BE2C (cell line): ENCODE results near the gene PLAAT5.
A peak's percentile ranks its signal among the peaks of the same experiment; 100 is the strongest.

Source experiments
- DNase-seq: peaks from one replicate; pipeline ENCODE4 v3.0.0-alpha.2; 2020
- H3K27me3 ChIP-seq: fragments of 250-450 bp; sonication (Bioruptor Pico); 2 replicates; pipeline ENCODE4 v1.5.1; 2020; ENCODE audit warnings: mild to moderate bottlenecking
- H3K36me3 ChIP-seq: fragments of 250-450 bp; sonication (Bioruptor Pico); 2 replicates; pipeline ENCODE4 v1.5.1; 2020; ENCODE audit warnings: mild to moderate bottlenecking
- H3K4me1 ChIP-seq: fragments of 250-450 bp; sonication (Bioruptor Pico); 2 replicates; pipeline ENCODE4 v1.5.1; 2020
- H3K4me3 ChIP-seq: 2 replicates; pipeline ENCODE4 v1.5.1; 2011; ENCODE audit warnings: low read depth, low read length
- H3K9me3 ChIP-seq: fragments of 250-450 bp; sonication (Bioruptor Pico); 2 replicates; pipeline ENCODE4 v1.5.1; 2020
- TF ChIP-seq, protein P1 (sequence below): IDR thresholded peaks from 2 replicates; pipeline ENCODE4 v1.5.1; 2012; ENCODE audit warnings: mild to moderate bottlenecking, low read depth, low read length

Gene PLAAT5

DNA sequence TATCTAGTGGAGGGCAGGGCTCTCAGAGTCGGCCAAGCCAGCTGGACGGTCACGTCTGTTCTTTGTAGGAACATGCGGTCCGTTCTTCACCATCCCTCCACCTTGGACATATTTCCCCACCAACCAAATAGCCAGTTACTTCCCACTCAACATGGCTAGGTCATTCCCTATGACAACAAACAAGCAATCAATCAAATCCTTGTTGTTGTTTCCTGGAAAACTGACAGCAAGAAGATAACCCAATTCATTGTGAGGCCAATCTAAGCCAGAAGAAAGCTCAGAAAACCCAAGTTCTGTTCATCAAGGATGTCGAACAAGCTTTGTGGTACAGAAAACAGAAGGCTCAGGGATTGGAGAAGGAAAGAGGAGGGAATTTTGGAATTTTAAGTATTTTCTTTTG lies 10.9 kb downstream of the PLAAT5 start:
- H3K9me3 ChIP-seq: no peaks in the 10 kb centered on the region
- H3K4me1 ChIP-seq: no peaks in the 10 kb centered on the region
- no peak for DNase-seq
- TF ChIP-seq, protein P1, sequence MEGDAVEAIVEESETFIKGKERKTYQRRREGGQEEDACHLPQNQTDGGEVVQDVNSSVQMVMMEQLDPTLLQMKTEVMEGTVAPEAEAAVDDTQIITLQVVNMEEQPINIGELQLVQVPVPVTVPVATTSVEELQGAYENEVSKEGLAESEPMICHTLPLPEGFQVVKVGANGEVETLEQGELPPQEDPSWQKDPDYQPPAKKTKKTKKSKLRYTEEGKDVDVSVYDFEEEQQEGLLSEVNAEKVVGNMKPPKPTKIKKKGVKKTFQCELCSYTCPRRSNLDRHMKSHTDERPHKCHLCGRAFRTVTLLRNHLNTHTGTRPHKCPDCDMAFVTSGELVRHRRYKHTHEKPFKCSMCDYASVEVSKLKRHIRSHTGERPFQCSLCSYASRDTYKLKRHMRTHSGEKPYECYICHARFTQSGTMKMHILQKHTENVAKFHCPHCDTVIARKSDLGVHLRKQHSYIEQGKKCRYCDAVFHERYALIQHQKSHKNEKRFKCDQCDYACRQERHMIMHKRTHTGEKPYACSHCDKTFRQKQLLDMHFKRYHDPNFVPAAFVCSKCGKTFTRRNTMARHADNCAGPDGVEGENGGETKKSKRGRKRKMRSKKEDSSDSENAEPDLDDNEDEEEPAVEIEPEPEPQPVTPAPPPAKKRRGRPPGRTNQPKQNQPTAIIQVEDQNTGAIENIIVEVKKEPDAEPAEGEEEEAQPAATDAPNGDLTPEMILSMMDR: no peak
- no peak overlapping the region for H3K4me3 ChIP-seq
- no peaks in the 10 kb centered on the region for H3K27me3 ChIP-seq
- no peaks in the 10 kb centered on the region for H3K36me3 ChIP-seq

DNA sequence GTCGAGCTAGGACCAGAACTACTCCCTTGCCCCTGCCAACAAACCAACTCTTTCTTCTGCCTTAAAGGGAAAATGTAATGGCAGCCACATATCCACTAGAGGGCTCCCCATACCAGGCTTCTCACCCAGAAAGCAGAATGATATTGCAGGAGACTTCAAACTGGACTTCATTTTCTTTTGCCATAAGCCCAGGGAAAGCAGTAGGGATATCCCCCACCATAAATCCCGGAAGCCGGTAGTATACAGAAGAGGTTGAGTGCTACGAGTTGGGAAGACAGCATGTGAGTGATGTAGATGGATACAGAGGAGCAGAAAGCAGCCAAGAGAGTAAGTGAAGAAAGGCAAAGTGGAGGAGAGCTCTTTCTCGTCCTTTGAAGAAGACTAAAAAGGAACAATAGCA lies 12.1 kb downstream of the PLAAT5 start:
- no peaks in the 10 kb centered on the region for H3K4me1 ChIP-seq
- H3K9me3 ChIP-seq: no peaks in the 10 kb centered on the region
- TF ChIP-seq, protein P1: peak; percentile 77
- DNase-seq: peak; percentile 16
- no peaks in the 10 kb centered on the region for H3K36me3 ChIP-seq
- H3K27me3 ChIP-seq: no peaks in the 10 kb centered on the region
- H3K4me3 ChIP-seq: no peak overlapping the region

DNA sequence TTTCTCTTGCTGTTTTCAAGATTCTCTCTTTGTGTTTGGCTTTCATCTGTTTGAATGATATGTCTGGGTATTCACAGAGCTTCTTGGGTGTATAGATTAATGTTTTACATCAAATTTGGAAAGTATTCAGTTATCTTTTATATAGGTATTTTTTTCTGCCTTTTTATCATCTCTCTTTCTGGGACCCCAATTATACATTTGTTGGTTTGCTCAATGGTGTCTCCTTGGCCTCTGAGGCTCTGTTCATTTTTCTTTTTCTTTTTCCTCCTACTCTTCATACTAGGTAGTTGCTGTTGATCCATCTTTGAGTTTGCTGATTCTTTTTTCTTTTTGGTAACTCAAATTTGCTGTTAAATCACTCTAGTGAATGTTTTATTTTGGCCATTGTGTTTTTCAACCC lies 14.3 kb downstream of the PLAAT5 start:
- Histone ChIP-seq H3K27me3 (no peaks in the 10 kb centered on the region), H3K9me3 (no peaks in the 10 kb centered on the region), H3K36me3 (no peaks in the 10 kb centered on the region), H3K4me1 (no peaks in the 10 kb centered on the region), H3K4me3 (no peak overlapping the region)
- no peak for DNase-seq
- TF ChIP-seq, protein P1: no peak

DNA sequence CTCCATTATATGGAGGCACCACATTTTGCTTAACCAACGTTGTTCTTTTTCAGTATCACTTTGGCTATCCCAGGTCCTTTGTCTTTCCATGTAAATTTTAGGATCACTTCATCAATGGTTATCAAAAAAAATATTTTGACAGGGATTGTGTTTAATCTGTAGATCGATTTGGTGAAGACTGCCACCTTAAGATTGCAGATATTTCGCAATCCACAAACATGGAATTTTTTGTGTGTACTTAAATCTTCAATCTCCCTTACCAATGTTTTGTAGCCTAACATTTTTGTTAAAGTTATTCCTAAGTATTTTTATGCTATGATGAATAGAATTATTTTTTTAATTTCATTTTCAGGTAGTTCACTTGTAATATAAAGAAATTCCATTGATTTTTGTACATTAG lies 18.6 kb downstream of the PLAAT5 start:
- TF ChIP-seq, protein P1: no peak

DNA sequence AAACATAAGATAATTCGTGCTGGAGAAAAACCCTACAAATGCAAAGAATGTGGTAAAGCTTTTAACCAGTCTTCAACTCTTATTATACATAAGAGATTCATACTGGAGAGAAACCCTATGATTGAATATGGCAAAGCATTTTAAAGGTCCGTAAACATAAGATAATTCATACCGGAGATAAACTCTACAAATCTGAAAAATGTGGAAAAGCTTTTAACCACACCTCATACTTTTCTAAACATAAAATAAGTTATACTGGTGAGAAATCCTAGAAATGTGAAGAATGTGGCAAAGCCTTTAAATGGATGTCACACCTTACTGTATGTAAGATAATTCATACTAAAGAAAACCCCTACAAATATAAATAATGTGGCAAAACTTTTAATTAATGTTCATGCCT lies 20.7 kb downstream of the PLAAT5 start:
- Histone ChIP-seq H3K27me3 (no peaks in the 10 kb centered on the region), H3K36me3 (no peaks in the 10 kb centered on the region), H3K9me3 (no peaks in the 10 kb centered on the region), H3K4me1 (no peaks in the 10 kb centered on the region), H3K4me3 (no peak overlapping the region)
- DNase-seq: no peak
- TF ChIP-seq, protein P1: no peak

More for the DNA sequence above, 18.6 kb downstream of the PLAAT5 start:
- no peaks in the 10 kb centered on the region for H3K27me3 ChIP-seq
- H3K9me3 ChIP-seq: no peaks in the 10 kb centered on the region
- H3K4me1 ChIP-seq: no peaks in the 10 kb centered on the region
- no peak overlapping the region for H3K4me3 ChIP-seq
- H3K36me3 ChIP-seq: no peaks in the 10 kb centered on the region
- DNase-seq: no peak

DNA sequence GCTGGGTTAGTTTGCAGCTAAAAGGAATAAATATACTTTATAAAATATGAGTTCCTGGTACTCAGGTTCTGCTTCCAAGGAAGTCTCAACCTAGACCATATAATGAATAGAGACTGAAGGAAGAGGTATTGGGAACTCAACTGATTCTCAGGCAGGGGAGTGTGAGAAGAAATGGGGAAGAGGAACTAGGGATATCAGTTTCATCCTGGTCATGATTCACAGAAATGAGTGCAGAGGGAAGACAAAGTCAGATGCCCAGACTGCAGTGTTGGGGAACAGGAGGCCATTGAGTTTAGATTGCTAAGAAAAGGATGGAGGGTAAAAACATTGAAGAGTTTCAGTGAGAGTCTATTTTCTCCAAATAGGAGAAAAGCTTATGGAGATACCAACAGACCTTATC lies 28.8 kb downstream of the PLAAT5 start:
- no peak for DNase-seq
- H3K27me3 ChIP-seq: no peaks in the 10 kb centered on the region

More for the DNA sequence above, 28.8 kb downstream of the PLAAT5 start:
- Histone ChIP-seq H3K4me1 (no peaks in the 10 kb centered on the region), H3K9me3 (no peaks in the 10 kb centered on the region), H3K4me3 (no peak overlapping the region), H3K36me3 (no peaks in the 10 kb centered on the region)
- TF ChIP-seq, protein P1: no peak
